Lung (tissue), 12 donors: ENCODE data around the gene FGFR2. TPM values are rescaled to one million over a fixed set of nuclear protein-coding genes. Genes with fewer than 3 reads are reported as not detected.

Experiments used
- ATAC-seq: fragments of 200-7000 bp; cut with Tn5 transposase; one replicate; pipeline ENCODE4 v1.9.1; 2020; ENCODE audit warnings: moderate number of reproducible peaks; ENCODE audit not compliant: insufficient read depth, low FRiP score
- DNase-seq, 3 donors: peaks; one replicate each; pipeline ENCODE4 v3.0.0-alpha.2; 2013 to 2017
- H3K27ac ChIP-seq, 2 donors: one replicate each; pipeline ENCODE4 v1.5.1; 2013; ENCODE audit warnings: mild to moderate bottlenecking in 2 of 2, moderate library complexity in 2 of 2, control low read depth in 1 of 2, inconsistent platforms in 1 of 2, low read depth in 1 of 2, low read length in 1 of 2
- H3K27me3 ChIP-seq, 3 donors: one replicate each; pipeline ENCODE4 v1.5.1; 2013; ENCODE audit warnings: low read length in 2 of 3; ENCODE audit not compliant: control insufficient read depth in 3 of 3, insufficient read depth in 3 of 3
- H3K36me3 ChIP-seq, 4 donors: one replicate each; pipeline ENCODE4 v1.5.1; 2013; ENCODE audit warnings: low read length in 4 of 4, mild to moderate bottlenecking in 1 of 4, moderate library complexity in 1 of 4; ENCODE audit not compliant: control insufficient read depth in 4 of 4, insufficient read depth in 4 of 4
- H3K4me1 ChIP-seq, 5 donors: one replicate each; pipeline ENCODE4 v1.5.1; 2013; ENCODE audit warnings: low read length in 5 of 5, mild to moderate bottlenecking in 2 of 5, moderate library complexity in 1 of 5; ENCODE audit not compliant: control insufficient read depth in 5 of 5, insufficient read depth in 5 of 5
- H3K4me3 ChIP-seq: one replicate; pipeline ENCODE4 v1.5.1; 2013; ENCODE audit warnings: mild to moderate bottlenecking, control low read depth, moderate library complexity
- H3K9ac ChIP-seq, 2 donors: one replicate each; pipeline ENCODE4 v1.5.1; 2013; ENCODE audit warnings: low read length in 2 of 2, control low read depth in 1 of 2; ENCODE audit not compliant: insufficient read depth in 1 of 2
- H3K9me3 ChIP-seq, 4 donors: one replicate each; pipeline ENCODE4 v1.5.1; 2013; ENCODE audit warnings: low read length in 3 of 4, mild to moderate bottlenecking in 1 of 4, moderate library complexity in 1 of 4; ENCODE audit not compliant: control insufficient read depth in 4 of 4, insufficient read depth in 3 of 4
- CTCF ChIP-seq: IDR thresholded peaks from 2 replicates; pipeline ENCODE4 v1.5.1; 2012; ENCODE audit warnings: mild to moderate bottlenecking; ENCODE audit errors: control extremely low read depth, extremely low read depth
- WGBS, 2 donors: extraction: QIAGEN DNeasy Blood & Tissue Kit; methylation state at CpG; one replicate each; pipeline ENCODE4 v1.1.7; 2013; 5-methylcytosine and 5-hydroxymethylcytosine counted together
- polyA plus RNA-seq, 2 donors: library from polyadenylated mRNA; stranded (reverse); fragments of 200-250 nt; gene quantifications; one replicate each; pipeline ENCODE4 v1.2.1, GENCODE V29; 2013
- total RNA-seq, 2 donors: library from RNA; depleted of rRNA in 1 of 2; stranded (reverse); fragments of >200 nt in 1 of 2; gene quantifications; one replicate each; pipeline ENCODE4 v1.2.1, GENCODE V29; 2014 to 2021
- donor health status: control.
- donor health status: control.
- donor health status: Bipolar disorder and iron deficiency.
- donor health status: healthy.
- donor health status: DM: yes; HTN: yes; CAD: no.

The FGFR2 gene
- total and polyA plus RNA-seq, 4 donors, result 11.4 to 230 (median 41.7) TPM

- TF ChIP-seq CTCF, result no peak
- DNase-seq (no peak), ATAC-seq (no peak)
- no peak overlapping the region for H3K9ac ChIP-seq
- no peaks in the 10 kb centered on the region for H3K9me3 ChIP-seq
- H3K27me3 ChIP-seq, result no peaks in the 10 kb centered on the region
- WGBS, 2 donors, result 74 to 83% methylated on average over 18 of the region's 18 CpGs
- peak overlapping the region in 1 of 2 donors; percentile 15 for H3K27ac ChIP-seq
- H3K4me1 ChIP-seq, result peaks cover 0 to 57% (median 6%) of the 10 kb centered on the region in 5 donors
- H3K4me3 ChIP-seq, result no peak overlapping the region
- peaks cover 0 to 26% (median 13%) of the 10 kb centered on the region in 4 donors for H3K36me3 ChIP-seq
Measured at GRCh38 chr10:121592155-121592890, 5.9 kb downstream of the FGFR2 start.

GRCh38 chr10:121591186-121591585 lies 7.1 kb downstream of the FGFR2 start:
- no peak for ATAC-seq
- no peak for DNase-seq
- Histone ChIP-seq H3K9me3 (peaks cover 0 to 3% (median 0%) of the 10 kb centered on the region in 4 donors), H3K9ac (no peak overlapping the region), H3K36me3 (peaks cover 0 to 26% (median 13%) of the 10 kb centered on the region in 4 donors), H3K27ac (no peak overlapping the region), H3K27me3 (no peaks in the 10 kb centered on the region), H3K4me1 (peaks cover 0 to 54% (median 5%) of the 10 kb centered on the region in 5 donors), H3K4me3 (no peak overlapping the region)
- no peak for TF ChIP-seq CTCF
- WGBS, 2 donors, result 74 to 79% methylated on average over 6 of the region's 6 CpGs

- peaks cover 0 to 3% (median 0%) of the 10 kb centered on the region in 4 donors for H3K9me3 ChIP-seq
- no peak overlapping the region for H3K9ac ChIP-seq
- H3K27me3 ChIP-seq, result no peaks in the 10 kb centered on the region
- H3K27ac ChIP-seq, result no peak overlapping the region
- TF ChIP-seq CTCF, result no peak
- DNase-seq (no peak), ATAC-seq (no peak)
- H3K4me1 ChIP-seq, result peaks cover 0 to 50% (median 4%) of the 10 kb centered on the region in 5 donors
- peaks cover 0 to 26% (median 13%) of the 10 kb centered on the region in 4 donors for H3K36me3 ChIP-seq
- no peak overlapping the region for H3K4me3 ChIP-seq
- 86 to 87% methylated on average over 9 of the region's 9 CpGs for WGBS, 2 donors
Measured at GRCh38 chr10:121590772-121591171, 7.5 kb downstream of the FGFR2 start.
